ENCODE data around the gene CILP2. TPM values are rescaled to one million over a fixed set of nuclear protein-coding genes. Genes with fewer than 3 reads are reported as not detected.
A peak's percentile ranks its signal among the peaks of the same experiment; 100 is the strongest.

The CILP2 gene
- total and polyA plus RNA-seq, 2 of the 8 experiments (the other 6 are each of a cell fraction or from before 2014, with no cell fraction given): 4.4 to 5.8 TPM

- no peak for TF ChIP-seq FOSL1 (IDR thresholded peaks at IDR 0.05; ENCODE audit: insufficient read depth, low read depth, low read length)
- TF ChIP-seq GABPA (IDR thresholded peaks at IDR 0.05; ENCODE audit: borderline replicate concordance, insufficient read depth, low read length): no peak
- TF ChIP-seq CHD2 (IDR thresholded peaks at IDR 0.05; ENCODE audit: low read length): no peak
- Histone ChIP-seq H3K4me3 (ENCODE audit: extremely low read depth in 1 of 4, insufficient read depth in 2 of 4, low read depth in 3 of 4, low read length in 4 of 4) (no peak overlapping the region), H3K36me3 (ENCODE audit: control insufficient read depth in 2 of 4, insufficient read depth in 4 of 4, low read length in 3 of 4) (no peaks in the 10 kb centered on the region), H4K91ac (replicated peaks; ENCODE audit: insufficient read length, low read length) (no peak overlapping the region), H3K4me2 (ENCODE audit: insufficient read depth in 1 of 2, low read depth in 2 of 2, low read length in 2 of 2) (no peak overlapping the region), H3K14ac (ENCODE audit: insufficient read length) (no peak overlapping the region), H3K56ac (replicated peaks; ENCODE audit: insufficient read length, low read depth, low read length) (no peak overlapping the region), H2BK15ac (ENCODE audit: low read length) (peak overlapping the region; percentile 31; the same call in 1 of the 2 replicates), H2BK5ac (ENCODE audit: low read depth, low read length) (peak overlapping the region; percentile 8; the same call in 1 of the 2 replicates), H4K5ac (ENCODE audit: insufficient read length, low read depth, low read length) (no peak overlapping the region), H4K8ac (ENCODE audit: extremely low read depth, insufficient read depth, low read length) (no peak overlapping the region), H2BK12ac (ENCODE audit: low read depth, low read length) (peak overlapping the region; percentile 39; the same call in 1 of the 2 replicates), H3K23me2 (ENCODE audit: low read depth, low read length) (no peaks in the 10 kb centered on the region), H3K79me1 (ENCODE audit: low read depth, low read length) (no peaks in the 10 kb centered on the region), H3K18ac (ENCODE audit: extremely low read depth, low read length) (no peak overlapping the region; the same call in none of the 2 replicates), H2BK120ac (replicated peaks; ENCODE audit: low read depth, low read length) (no peak overlapping the region), H4K20me1 (replicated peaks in 1 of 2; ENCODE audit: control insufficient read depth in 1 of 2, insufficient read depth in 2 of 2, low read length in 2 of 2) (no peaks in the 10 kb centered on the region), H3K4me1 (replicated peaks in 1 of 4; ENCODE audit: control insufficient read depth in 3 of 4, insufficient read depth in 4 of 4, low read length in 3 of 4) (no peaks in the 10 kb centered on the region; a peak in 3 of 7 replicates), H3K27me3 (replicated peaks in 1 of 4; ENCODE audit: control insufficient read depth in 3 of 4, extremely low read depth in 1 of 4, insufficient read depth in 3 of 4, low read length in 3 of 4) (no peaks in the 10 kb centered on the region; a peak in 1 of 7 replicates), H3K9ac (replicated peaks in 1 of 4; ENCODE audit: extremely low read depth in 1 of 4, low read depth in 3 of 4, low read length in 3 of 4) (no peak overlapping the region; a peak in 2 of 7 replicates), H2BK20ac (ENCODE audit: low read length) (0 out of 2 replicates have a peak overlapping the region, but pooled peaks have one; percentile 61), H2AFZ (ENCODE audit: low read length) (no peak overlapping the region), H3K23ac (ENCODE audit: insufficient read length) (no peak overlapping the region), H2AK5ac (ENCODE audit: low read depth, low read length) (0 out of 2 replicates have a peak overlapping the region, but pooled peaks have one; percentile 53), H3K27ac (ENCODE audit: low read depth, low read length) (no peak overlapping the region), H3K9me3 (ENCODE audit: insufficient read depth in 2 of 2, low read depth in 1 of 2, low read length in 1 of 2) (no peaks in the 10 kb centered on the region), H3K4ac (replicated peaks; ENCODE audit: insufficient read length, low read depth, low read length) (no peak overlapping the region), H3K79me2 (ENCODE audit: control insufficient read depth in 1 of 2, insufficient read depth in 2 of 2, low read length in 2 of 2) (no peaks in the 10 kb centered on the region)
- DNase-seq (ENCODE audit: low read depth in 1 of 2, low spot score in 2 of 2) (no peak), FAIRE-seq (no peak)
- CTCF ChIA-PET (ENCODE audit: partially characterized antibody): interaction anchor here (8.0 to 15.7 kb wide), 3 partner anchors 12 to 20 kb away, joined by 104 to 223 read pairs (median 181); partner anchors contain the start of genes CILP2 and YJEFN3
- POLR2A ChIA-PET (ENCODE audit: partially characterized antibody): interaction anchor here (1.0 to 1.8 kb wide), 2 partner anchors 17 to 21 kb away, joined by 5 to 7 read pairs; partner anchors contain the start of gene YJEFN3
- 90% methylated on average over 21 of the region's 23 CpGs; no CpG with 5 or more reads in 1 of the 2 experiments for WGBS, 2 experiments (ENCODE audit: extremely low coverage in 1 of 2, insufficient coverage in 1 of 2, insufficient read length in 1 of 2, insufficient replicate concordance in 2 of 2, low coverage in 1 of 2, low lambda C conversion rate in 2 of 2, missing lambda C conversion rate in 1 of 2)
Measured at GRCh38 chr19:19549804-19550464, 11.9 kb downstream of the CILP2 start.

All from H1 (cell line).